GM18499 (cell line): ENCODE data around the gene IGSF3.

Experiments used
- ATAC-seq: cut with Tn5 transposase; IDR thresholded peaks from one replicate; pipeline ENCODE4 v1.9.1; 2021; ENCODE audit warnings: moderate number of reproducible peaks; ENCODE audit not compliant: insufficient read depth, unreplicated experiment

IGSF3 gene

DNA sequence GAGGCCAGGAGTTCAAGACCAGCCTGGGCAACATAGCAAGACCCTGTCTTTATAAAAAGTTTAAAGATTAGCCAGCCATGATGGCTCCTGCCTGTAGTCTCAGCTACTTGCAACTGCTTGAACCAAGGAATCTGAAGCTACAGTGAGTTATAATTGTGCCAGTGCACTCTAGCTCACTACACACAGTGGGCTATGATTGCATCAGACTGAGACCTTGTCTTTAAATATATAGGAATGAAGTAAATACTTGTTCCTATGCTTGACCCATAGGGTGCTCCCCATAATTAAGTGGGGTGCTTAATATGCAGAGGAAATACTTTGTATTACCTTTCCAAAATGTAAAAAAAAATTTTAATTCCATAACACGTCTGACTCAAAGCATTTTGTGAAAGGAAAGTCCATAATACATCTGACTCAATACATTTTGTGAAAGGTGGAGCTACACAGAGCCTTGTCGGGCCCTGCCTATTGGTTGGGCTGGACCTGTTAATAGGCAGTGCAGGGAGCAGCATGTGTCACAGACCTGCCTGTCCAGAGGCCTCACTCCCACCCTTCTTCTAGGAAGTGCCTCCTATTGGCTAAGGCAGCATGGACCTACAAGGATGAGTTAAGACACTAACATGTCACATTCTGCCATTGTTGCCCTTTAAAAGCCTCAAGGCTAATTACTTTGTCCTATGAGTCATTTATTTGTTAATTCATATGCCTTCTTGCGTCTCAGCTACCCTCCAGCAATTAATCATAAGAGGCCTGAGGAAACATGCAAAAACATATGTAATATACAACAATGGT lies 130.3 kb downstream of the IGSF3 start:
- no peak for ATAC-seq

DNA sequence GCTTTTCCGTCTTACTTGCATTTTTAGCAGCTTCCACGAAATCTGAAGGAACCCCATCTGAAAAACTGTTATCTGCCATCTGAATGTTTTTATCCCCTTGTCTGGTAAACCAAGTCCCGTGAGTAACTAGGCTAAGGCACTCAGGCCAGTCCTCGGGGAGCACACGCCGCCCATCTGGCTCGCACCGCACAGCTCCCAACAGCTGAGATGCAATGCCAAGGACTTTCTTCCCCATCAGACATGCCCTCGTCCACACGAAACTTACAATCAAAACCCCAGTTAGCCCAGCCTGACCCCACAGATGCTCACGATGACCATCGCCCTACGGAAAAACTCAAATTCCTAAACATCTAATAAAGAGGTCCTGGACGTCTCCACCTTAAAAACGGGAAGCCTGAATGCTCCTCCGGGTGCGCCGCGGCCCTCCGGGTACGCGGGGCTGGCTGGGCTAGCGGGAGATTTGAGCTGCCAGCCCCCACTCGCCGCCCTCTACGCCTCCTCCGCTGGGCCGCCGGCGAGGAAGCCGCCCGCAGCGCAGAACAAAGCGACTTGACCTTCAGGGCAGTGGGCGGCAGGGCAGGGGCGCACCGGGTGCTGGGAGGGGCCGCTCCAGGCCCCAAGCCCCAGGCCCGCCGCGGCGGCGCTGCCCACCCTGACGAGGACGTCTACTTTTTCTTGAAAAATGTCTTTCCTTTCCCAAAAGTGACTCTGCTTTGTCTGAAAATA lies 133.4 kb downstream of the IGSF3 start:
- ATAC-seq = no peak

DNA sequence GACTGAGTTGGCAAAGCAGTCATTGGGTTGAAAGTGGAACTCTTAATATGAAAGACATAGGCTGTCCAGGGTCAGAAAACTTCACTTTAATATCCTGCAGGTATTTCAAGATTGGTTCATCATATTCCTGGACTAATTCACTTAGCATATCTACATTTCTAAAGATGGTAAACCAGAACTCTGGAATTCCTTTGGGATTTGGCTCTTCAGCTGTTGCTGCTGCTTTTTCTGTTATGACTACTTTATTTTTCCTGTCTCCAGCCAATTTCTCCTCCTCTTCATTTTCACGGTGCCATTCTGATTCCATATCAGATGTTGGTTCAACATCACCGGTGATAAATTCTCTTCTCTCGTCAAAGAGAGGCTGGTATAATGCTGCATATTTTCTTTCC lies 134.1 kb downstream of the IGSF3 start:
- ATAC-seq = no peak

DNA sequence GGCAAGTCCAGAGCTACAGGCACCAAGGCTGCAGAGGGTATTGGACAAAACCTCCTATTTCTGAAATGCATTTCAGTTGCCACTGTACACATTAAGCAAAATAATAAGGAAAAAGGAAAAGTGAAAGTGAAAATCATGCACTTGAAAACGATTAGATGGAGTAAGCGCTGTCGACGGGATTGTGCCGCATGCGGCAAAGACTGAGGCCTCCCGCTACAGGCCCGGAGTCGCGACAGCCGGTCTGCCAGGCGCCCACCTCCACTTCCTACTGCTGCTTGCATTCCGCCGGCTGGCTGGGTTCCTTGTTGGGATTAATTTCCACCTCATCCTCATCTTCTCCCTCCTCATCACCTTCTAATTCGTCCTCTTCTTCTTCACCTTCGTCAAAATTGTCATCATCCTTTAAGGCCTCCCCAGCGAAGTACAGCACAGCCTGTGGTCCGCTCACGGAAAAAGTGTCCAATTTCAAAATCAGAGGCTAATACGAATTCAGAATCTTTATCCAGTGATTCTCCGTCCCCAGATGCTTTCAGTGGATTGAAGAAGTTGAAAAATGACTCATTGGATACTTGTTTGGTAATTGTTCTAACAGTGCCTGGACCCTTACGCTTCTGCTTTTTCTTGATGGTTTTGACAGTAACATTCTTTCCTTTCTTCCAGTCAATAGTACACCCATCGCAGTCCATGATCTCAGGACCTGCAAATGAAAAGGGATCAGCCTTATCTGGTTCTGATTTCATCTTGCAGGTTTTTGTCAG lies 134.7 kb downstream of the IGSF3 start:
- no peak for ATAC-seq

DNA sequence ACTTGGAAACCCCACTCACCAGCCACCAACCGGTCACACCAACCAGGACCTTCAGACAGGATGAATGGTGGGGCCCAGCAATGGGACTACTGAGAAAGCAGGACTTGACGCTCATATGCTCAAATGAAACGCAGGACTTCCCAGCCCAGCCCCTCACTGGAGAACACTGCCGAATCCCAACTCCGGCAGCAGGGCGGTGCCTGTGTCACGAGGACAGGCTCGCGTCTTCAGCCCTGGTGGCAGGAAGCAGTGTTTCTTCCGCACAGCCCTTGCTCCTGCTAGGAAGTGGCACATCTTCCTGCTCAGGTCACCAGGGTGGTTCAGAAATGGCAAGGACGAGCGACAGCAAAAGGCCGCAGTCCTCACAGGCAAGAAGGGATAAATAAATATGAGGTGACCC lies 135.6 kb downstream of the IGSF3 start:
- no peak for ATAC-seq

DNA sequence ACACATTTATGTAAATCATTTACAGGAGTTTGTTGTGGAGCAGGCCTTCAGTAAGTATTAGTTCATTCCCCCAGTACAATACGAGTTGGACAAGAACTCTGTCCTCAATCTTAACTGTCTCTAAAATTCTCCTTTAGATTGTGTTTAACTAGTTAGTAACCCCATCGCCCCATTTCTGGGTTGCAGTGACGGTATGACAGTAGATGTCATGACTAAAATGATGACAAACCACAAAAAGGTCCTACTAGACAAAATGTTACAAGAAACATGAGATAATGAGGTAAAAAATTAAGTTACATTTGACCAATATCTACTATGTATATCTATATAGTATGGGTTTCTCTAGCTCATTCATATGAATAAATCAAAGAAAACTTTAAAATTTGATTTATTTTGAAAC lies 137.9 kb downstream of the IGSF3 start:
- ATAC-seq = no peak

DNA sequence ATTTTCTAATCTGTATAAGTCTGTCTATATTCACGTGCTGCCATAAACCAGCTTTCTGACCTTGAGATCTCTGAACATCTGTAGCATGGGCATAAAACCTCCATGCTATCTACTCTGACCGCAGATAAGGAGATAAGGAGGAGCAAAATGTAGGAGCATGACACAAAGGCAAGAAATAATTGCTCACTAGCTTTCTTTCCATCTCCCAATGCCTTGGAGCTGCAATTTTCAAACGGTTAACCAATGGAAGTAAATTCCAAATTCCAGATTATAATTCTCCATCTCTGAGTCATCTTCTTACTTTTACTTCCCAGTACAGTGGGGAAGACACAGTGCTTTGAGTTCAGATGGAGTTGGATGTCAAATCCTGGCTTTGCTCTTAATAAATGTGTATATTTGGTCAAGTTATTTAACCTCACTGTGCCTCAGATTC lies 138.3 kb downstream of the IGSF3 start:
- ATAC-seq = no peak

DNA sequence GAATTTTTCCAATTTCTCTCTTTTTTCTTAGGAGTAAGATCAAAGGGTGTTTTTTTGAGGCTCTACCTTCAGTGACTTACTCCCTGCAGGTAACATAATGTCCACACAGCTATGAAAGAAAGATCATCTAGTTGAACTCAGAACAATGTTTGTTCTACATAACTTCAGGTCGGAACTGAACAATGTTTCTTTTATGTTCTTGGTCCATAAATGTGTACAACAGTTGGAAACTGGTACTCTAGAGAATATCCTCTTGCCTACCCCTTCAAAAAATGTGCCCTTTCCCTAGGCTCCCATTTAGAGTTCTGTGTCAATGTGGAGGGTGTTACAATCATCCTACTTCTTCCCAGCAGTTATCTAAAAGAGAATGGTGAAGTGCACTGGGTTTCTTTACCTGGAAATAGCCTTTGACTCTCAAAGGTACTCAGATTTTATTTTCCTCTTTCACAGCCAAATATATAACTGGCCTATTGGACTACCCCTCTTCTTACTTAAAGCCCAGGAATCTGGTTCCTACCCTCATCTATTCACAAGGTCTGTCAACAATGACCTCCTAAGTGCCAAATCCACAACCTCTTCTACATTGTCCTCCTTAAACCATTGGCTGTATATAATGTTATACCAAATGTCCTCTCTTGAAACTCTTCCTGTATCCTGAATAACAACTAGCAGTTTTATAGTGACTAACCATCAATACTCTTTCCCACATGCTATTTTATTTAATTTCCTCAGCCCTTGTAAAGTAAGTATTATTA lies 139.0 kb downstream of the IGSF3 start:
- no peak for ATAC-seq

DNA sequence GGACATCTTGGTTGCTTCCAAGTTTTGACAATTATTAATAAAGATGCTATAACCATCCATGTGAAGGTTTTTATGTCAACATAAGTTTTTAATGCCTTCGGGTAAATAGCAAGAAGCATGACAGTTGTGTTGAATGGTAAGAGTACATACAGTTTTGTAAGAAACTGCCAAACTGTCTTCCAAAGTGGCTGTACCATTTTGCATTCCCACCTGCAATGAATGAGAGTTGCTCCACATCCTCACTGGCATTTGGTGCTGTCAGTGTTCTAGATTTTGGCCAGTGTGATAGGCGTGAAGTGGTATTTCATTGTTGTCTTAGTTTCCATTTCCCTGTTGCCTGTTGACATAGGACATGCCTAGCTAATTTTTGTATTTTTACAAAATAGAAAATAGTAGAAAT lies 142.1 kb downstream of the IGSF3 start:
- ATAC-seq = no peak
